ENCODE measurements around the gene ITGAV. TPM values are rescaled to one million over a fixed set of nuclear protein-coding genes. Genes with fewer than 3 reads are reported as not detected.

The ITGAV gene
- total and polyA plus RNA-seq, 2 donors from 2014 or later: 26.3 to 99.0 TPM

GRCh38 chr2:186607660-186608324 is 17.9 kb downstream of the ITGAV start:
- Histone ChIP-seq H3K4me3 (ENCODE audit: low read length in 3 of 3) (no peak overlapping the region), H3K9ac (ENCODE audit: low read length in 3 of 3) (no peak overlapping the region), H3K27me3 (ENCODE audit: control insufficient read depth, insufficient read depth, low read length) (no peaks in the 10 kb centered on the region), H3K9me3 (ENCODE audit: control insufficient read depth in 2 of 3, insufficient read depth in 1 of 3, low read length in 3 of 3) (no peaks in the 10 kb centered on the region), H3K36me3 (ENCODE audit: control insufficient read depth in 2 of 3, insufficient read depth in 3 of 3, low read length in 3 of 3) (no peaks in the 10 kb centered on the region), H3K4me1 (ENCODE audit: control insufficient read depth in 2 of 3, insufficient read depth in 2 of 3, low read depth in 1 of 3, low read length in 3 of 3) (peaks cover 0 to 6% (median 6%) of the 10 kb centered on the region in 3 donors), H3K27ac (ENCODE audit: low read depth in 2 of 2, low read length in 2 of 2) (no peak overlapping the region)
- no peak for TF ChIP-seq CTCF (IDR thresholded peaks at IDR 0.05; ENCODE audit: borderline replicate concordance, extremely low read depth, insufficient read depth)
- DNase-seq: no peak
- no peak for FAIRE-seq
- intact Hi-C loops (cut with DNase I): no loop called here

- Histone ChIP-seq H3K36me3 (ENCODE audit: control insufficient read depth in 2 of 3, insufficient read depth in 3 of 3, low read length in 3 of 3) (no peaks in the 10 kb centered on the region), H3K27me3 (ENCODE audit: control insufficient read depth, insufficient read depth, low read length) (no peaks in the 10 kb centered on the region), H3K9me3 (ENCODE audit: control insufficient read depth in 2 of 3, insufficient read depth in 1 of 3, low read length in 3 of 3) (no peaks in the 10 kb centered on the region), H3K27ac (ENCODE audit: low read depth in 2 of 2, low read length in 2 of 2) (no peak overlapping the region), H3K4me3 (ENCODE audit: low read length in 3 of 3) (no peak overlapping the region), H3K9ac (ENCODE audit: low read length in 3 of 3) (no peak overlapping the region), H3K4me1 (ENCODE audit: control insufficient read depth in 2 of 3, insufficient read depth in 2 of 3, low read depth in 1 of 3, low read length in 3 of 3) (no peaks in the 10 kb centered on the region)
- intact Hi-C loops (cut with DNase I): no loop called here
- no peak for TF ChIP-seq CTCF (IDR thresholded peaks at IDR 0.05; ENCODE audit: borderline replicate concordance, extremely low read depth, insufficient read depth)
- no peak for DNase-seq
- no peak for FAIRE-seq
Measured at GRCh38 chr2:186610785-186611184, 20.9 kb downstream of the ITGAV start.

- no peak overlapping the region for H3K27ac ChIP-seq (ENCODE audit: low read depth in 2 of 2, low read length in 2 of 2)
- H3K27me3 ChIP-seq (ENCODE audit: control insufficient read depth, insufficient read depth, low read length): no peaks in the 10 kb centered on the region
- no peak for FAIRE-seq
- TF ChIP-seq CTCF (IDR thresholded peaks at IDR 0.05; ENCODE audit: borderline replicate concordance, extremely low read depth, insufficient read depth): no peak
- no peak overlapping the region for H3K4me3 ChIP-seq (ENCODE audit: low read length in 3 of 3)
- no peaks in the 10 kb centered on the region for H3K4me1 ChIP-seq (ENCODE audit: control insufficient read depth in 2 of 3, insufficient read depth in 2 of 3, low read depth in 1 of 3, low read length in 3 of 3)
- H3K9me3 ChIP-seq (ENCODE audit: control insufficient read depth in 2 of 3, insufficient read depth in 1 of 3, low read length in 3 of 3): no peaks in the 10 kb centered on the region
- H3K9ac ChIP-seq (ENCODE audit: low read length in 3 of 3): no peak overlapping the region
- intact Hi-C loops (cut with DNase I): no loop called here
- DNase-seq: no peak
- H3K36me3 ChIP-seq (ENCODE audit: control insufficient read depth in 2 of 3, insufficient read depth in 3 of 3, low read length in 3 of 3): no peaks in the 10 kb centered on the region
Measured at GRCh38 chr2:186611526-186611925, 21.7 kb downstream of the ITGAV start.

GRCh38 chr2:186612026-186612425 is 22.2 kb downstream of the ITGAV start:
- no peak overlapping the region for H3K4me3 ChIP-seq (ENCODE audit: low read length in 3 of 3)
- H3K27ac ChIP-seq (ENCODE audit: low read depth in 2 of 2, low read length in 2 of 2): no peak overlapping the region
- no peak overlapping the region for H3K9ac ChIP-seq (ENCODE audit: low read length in 3 of 3)
- H3K4me1 ChIP-seq (ENCODE audit: control insufficient read depth in 2 of 3, insufficient read depth in 2 of 3, low read depth in 1 of 3, low read length in 3 of 3): no peaks in the 10 kb centered on the region
- no peaks in the 10 kb centered on the region for H3K27me3 ChIP-seq (ENCODE audit: control insufficient read depth, insufficient read depth, low read length)
- intact Hi-C loops (cut with DNase I): no loop called here
- DNase-seq (no peak), FAIRE-seq (no peak)
- no peak for TF ChIP-seq CTCF (IDR thresholded peaks at IDR 0.05; ENCODE audit: borderline replicate concordance, extremely low read depth, insufficient read depth)
- no peaks in the 10 kb centered on the region for H3K36me3 ChIP-seq (ENCODE audit: control insufficient read depth in 2 of 3, insufficient read depth in 3 of 3, low read length in 3 of 3)
- no peaks in the 10 kb centered on the region for H3K9me3 ChIP-seq (ENCODE audit: control insufficient read depth in 2 of 3, insufficient read depth in 1 of 3, low read length in 3 of 3)

Data from kidney (tissue), 14 donors.